GM23338 (cell line): Measurements from ENCODE around the gene FUT6. TPM values are rescaled to one million over a fixed set of nuclear protein-coding genes. Genes with fewer than 3 reads are reported as not detected.

ENCODE experiments used
- ATAC-seq: fragments of 200-7000 bp; cut with Tn5 transposase; 3 replicates; pipeline ENCODE4 v1.9.1; 2020
- DNase-seq: peaks from one replicate; pipeline ENCODE4 v3.0.0-alpha.2; 2015; ENCODE audit warnings: low spot score
- H2AFZ ChIP-seq: fragments of 200-600 bp; sonication (generic); 2 replicates; pipeline ENCODE4 v1.8.0; 2016; ENCODE audit warnings: antibody characterized with exemption, mild to moderate bottlenecking, moderate library complexity
- H3F3A ChIP-seq: fragments of 200-600 bp; sonication (generic); replicated peaks from 2 replicates; pipeline ENCODE4 v1.8.0; 2017; ENCODE audit warnings: antibody characterized with exemption, mixed run types, low read depth
- H3K27ac ChIP-seq: fragments of 200-600 bp; sonication (generic); 2 replicates; pipeline ENCODE4 v1.6.1; 2016; ENCODE audit warnings: low read depth
- H3K27me3 ChIP-seq: fragments of 200-600 bp; sonication (generic); 2 replicates; pipeline ENCODE4 v1.8.0; 2016; ENCODE audit warnings: mild to moderate bottlenecking, mixed run types, moderate library complexity; ENCODE audit not compliant: insufficient read depth
- H3K36me3 ChIP-seq: fragments of 200-600 bp; sonication (generic); 2 replicates; pipeline ENCODE4 v1.8.0; 2016; ENCODE audit warnings: mild to moderate bottlenecking; ENCODE audit not compliant: insufficient read depth
- H3K4me1 ChIP-seq: fragments of 200-600 bp; sonication (generic); 2 replicates; pipeline ENCODE4 v1.8.0; 2016; ENCODE audit warnings: mild to moderate bottlenecking, moderate library complexity; ENCODE audit not compliant: insufficient read depth
- H3K4me2 ChIP-seq: fragments of 200-600 bp; sonication (generic); 2 replicates; pipeline ENCODE4 v1.7.1; 2017; ENCODE audit warnings: mixed run types
- H3K4me3 ChIP-seq: fragments of 200-600 bp; sonication (generic); 2 replicates; pipeline ENCODE4 v1.6.1; 2016; ENCODE audit warnings: mixed run types
- H3K79me2 ChIP-seq: fragments of 200-600 bp; sonication (generic); replicated peaks from 2 replicates; pipeline ENCODE4 v1.8.0; 2017; ENCODE audit warnings: mild to moderate bottlenecking; ENCODE audit not compliant: insufficient read depth
- H3K9me2 ChIP-seq: fragments of 200-600 bp; sonication (generic); 2 replicates; pipeline ENCODE4 v1.8.0; 2017; ENCODE audit not compliant: insufficient read depth
- H4K20me1 ChIP-seq: fragments of 200-600 bp; sonication (generic); replicated peaks from 2 replicates; pipeline ENCODE4 v1.8.0; 2017; ENCODE audit warnings: mild to moderate bottlenecking; ENCODE audit not compliant: insufficient read depth
- H3K27ac Mint-ChIP-seq: 2 replicates; pipeline ENCODE4 v1.8.0; 2020; ENCODE audit warnings: inconsistent platforms, mild to moderate bottlenecking, moderate library complexity, mixed read lengths
- H3K27me3 Mint-ChIP-seq: 3 replicates; pipeline ENCODE4 v1.8.0; 2022; ENCODE audit warnings: low read depth, mild to moderate bottlenecking, moderate library complexity, mixed read lengths, inconsistent platforms; ENCODE audit not compliant: insufficient read depth, poor library complexity
- H3K36me3 Mint-ChIP-seq: 3 replicates; pipeline ENCODE4 v1.8.0; 2021; ENCODE audit warnings: low read depth, mild to moderate bottlenecking, inconsistent platforms, moderate library complexity, mixed read lengths
- H3K4me1 Mint-ChIP-seq: 3 replicates; pipeline ENCODE4 v1.8.0; 2020; ENCODE audit warnings: mild to moderate bottlenecking, inconsistent platforms, mixed read lengths
- H3K4me3 Mint-ChIP-seq: 3 replicates; pipeline ENCODE4 v1.8.0; 2021; ENCODE audit warnings: moderate library complexity, mild to moderate bottlenecking, inconsistent platforms, mixed read lengths
- H3K9me3 Mint-ChIP-seq: 3 replicates; pipeline ENCODE4 v1.8.0; 2020; ENCODE audit warnings: moderate library complexity, mild to moderate bottlenecking, inconsistent platforms, mixed read lengths
- EZH2phosphoT487 ChIP-seq: fragments of 200-600 bp; sonication (generic); IDR thresholded peaks from one replicate; pipeline ENCODE4 v1.8.1; 2018; ENCODE audit warnings: antibody characterized with exemption; ENCODE audit not compliant: unreplicated experiment
- STAT1 ChIP-seq: IDR thresholded peaks from one replicate; pipeline ENCODE4 v1.6.1; 2016; ENCODE audit warnings: antibody characterized with exemption; ENCODE audit not compliant: unreplicated experiment
- polyA plus RNA-seq: library from polyadenylated mRNA; unstranded; fragments of >200 nt; fragmentation: Nextera tagmentation; extraction: Ambion mirVana; gene quantifications from 2 replicates; pipeline ENCODE4 v1.2.1, GENCODE V29; 2016
- total RNA-seq: library from RNA; depleted of rRNA; stranded (reverse); fragments of >200 nt; shearing (Covaris generic); gene quantifications from 2 replicates; pipeline ENCODE4 v1.2.3, GENCODE V29; 2014
- TF ChIP-seq, protein P1 (sequence below): fragments of 250-450 bp; sonication (Bioruptor Pico); IDR thresholded peaks from 2 replicates; pipeline ENCODE4 v1.5.0; 2020; ENCODE audit warnings: mild to moderate bottlenecking, moderate library complexity
- TF ChIP-seq, protein P2 (sequence below): IDR thresholded peaks from 2 replicates; pipeline ENCODE4 v1.6.1; 2016; ENCODE audit warnings: antibody characterized with exemption

FUT6 gene
- total and polyA plus RNA-seq, 2 experiments from 2014 or later, result not detected

DNA sequence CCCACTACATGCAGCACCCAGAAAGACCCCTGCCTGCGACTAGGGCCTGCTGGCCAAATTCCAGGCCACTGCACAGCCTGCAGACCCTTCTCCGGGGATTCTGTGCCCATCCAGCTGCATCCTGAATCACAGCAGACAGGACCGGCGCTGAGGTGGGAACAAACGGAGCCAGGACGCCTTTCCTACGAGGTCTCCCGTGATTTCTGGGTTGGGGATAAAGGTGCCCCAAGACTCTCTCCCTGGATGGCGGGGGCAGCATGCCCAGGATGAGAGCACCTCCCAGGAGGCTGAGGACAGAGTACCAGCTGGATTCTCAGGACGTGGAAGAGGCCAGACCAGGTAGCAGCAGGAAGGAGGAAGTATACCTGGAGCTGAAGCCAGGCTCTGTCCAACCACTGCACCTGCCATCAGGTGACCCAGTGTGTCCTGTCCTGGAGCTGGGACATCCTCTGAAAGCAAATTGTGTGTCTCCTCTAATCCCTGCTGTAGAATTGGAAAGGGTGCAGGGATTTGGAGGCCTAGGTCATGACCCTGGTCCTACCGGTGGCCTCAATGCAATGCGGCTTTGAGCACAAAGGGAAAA lies 34.2 kb upstream of the FUT6 start (continued):
- TF ChIP-seq, protein P1, sequence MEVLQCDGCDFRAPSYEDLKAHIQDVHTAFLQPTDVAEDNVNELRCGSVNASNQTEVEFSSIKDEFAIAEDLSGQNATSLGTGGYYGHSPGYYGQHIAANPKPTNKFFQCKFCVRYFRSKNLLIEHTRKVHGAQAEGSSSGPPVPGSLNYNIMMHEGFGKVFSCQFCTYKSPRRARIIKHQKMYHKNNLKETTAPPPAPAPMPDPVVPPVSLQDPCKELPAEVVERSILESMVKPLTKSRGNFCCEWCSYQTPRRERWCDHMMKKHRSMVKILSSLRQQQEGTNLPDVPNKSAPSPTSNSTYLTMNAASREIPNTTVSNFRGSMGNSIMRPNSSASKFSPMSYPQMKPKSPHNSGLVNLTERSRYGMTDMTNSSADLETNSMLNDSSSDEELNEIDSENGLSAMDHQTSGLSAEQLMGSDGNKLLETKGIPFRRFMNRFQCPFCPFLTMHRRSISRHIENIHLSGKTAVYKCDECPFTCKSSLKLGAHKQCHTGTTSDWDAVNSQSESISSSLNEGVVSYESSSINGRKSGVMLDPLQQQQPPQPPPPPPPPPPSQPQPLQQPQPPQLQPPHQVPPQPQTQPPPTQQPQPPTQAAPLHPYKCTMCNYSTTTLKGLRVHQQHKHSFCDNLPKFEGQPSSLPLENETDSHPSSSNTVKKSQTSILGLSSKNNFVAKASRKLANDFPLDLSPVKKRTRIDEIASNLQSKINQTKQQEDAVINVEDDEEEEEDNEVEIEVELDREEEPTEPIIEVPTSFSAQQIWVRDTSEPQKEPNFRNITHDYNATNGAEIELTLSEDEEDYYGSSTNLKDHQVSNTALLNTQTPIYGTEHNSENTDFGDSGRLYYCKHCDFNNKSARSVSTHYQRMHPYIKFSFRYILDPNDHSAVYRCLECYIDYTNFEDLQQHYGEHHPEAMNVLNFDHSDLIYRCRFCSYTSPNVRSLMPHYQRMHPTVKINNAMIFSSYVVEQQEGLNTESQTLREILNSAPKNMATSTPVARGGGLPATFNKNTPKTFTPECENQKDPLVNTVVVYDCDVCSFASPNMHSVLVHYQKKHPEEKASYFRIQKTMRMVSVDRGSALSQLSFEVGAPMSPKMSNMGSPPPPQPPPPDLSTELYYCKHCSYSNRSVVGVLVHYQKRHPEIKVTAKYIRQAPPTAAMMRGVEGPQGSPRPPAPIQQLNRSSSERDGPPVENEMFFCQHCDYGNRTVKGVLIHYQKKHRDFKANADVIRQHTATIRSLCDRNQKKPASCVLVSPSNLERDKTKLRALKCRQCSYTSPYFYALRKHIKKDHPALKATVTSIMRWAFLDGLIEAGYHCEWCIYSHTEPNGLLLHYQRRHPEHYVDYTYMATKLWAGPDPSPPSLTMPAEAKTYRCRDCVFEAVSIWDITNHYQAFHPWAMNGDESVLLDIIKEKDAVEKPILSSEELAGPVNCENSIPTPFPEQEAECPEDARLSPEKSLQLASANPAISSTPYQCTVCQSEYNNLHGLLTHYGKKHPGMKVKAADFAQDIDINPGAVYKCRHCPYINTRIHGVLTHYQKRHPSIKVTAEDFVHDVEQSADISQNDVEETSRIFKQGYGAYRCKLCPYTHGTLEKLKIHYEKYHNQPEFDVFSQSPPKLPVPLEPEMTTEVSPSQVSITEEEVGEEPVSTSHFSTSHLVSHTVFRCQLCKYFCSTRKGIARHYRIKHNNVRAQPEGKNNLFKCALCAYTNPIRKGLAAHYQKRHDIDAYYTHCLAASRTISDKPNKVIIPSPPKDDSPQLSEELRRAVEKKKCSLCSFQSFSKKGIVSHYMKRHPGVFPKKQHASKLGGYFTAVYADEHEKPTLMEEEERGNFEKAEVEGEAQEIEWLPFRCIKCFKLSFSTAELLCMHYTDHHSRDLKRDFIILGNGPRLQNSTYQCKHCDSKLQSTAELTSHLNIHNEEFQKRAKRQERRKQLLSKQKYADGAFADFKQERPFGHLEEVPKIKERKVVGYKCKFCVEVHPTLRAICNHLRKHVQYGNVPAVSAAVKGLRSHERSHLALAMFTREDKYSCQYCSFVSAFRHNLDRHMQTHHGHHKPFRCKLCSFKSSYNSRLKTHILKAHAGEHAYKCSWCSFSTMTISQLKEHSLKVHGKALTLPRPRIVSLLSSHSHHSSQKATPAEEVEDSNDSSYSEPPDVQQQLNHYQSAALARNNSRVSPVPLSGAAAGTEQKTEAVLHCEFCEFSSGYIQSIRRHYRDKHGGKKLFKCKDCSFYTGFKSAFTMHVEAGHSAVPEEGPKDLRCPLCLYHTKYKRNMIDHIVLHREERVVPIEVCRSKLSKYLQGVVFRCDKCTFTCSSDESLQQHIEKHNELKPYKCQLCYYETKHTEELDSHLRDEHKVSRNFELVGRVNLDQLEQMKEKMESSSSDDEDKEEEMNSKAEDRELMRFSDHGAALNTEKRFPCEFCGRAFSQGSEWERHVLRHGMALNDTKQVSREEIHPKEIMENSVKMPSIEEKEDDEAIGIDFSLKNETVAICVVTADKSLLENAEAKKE (CRISPR knock-in tag), result no peak
- TF ChIP-seq EZH2phosphoT487 (no peak), STAT1 (no peak)

DNA sequence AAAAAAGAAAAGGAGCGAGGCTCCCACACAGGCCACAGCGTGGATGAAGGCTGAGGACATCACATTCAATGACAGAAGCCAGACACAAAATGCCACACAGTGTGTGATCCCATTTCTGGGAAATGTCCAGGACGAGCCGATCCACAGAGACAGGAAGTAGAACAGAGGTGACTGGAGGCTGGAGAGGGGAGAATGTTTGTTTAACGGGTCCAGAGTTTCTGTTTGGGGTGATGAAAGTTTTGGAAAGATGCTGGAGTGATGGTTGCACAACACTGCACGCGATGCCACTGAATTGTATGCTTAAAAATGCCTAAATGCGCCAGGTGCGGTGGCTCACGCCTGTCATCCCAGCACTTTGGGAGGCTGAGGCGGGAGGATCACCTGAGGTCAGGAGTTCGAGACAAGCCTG lies 31.5 kb upstream of the FUT6 start:
- Mint-ChIP-seq H3K36me3 (no peaks in the 10 kb centered on the region; the same call in 2 of the 3 replicates), H3K9me3 (no peaks in the 10 kb centered on the region), H3K4me3 (no peak overlapping the region), H3K27ac (no peak overlapping the region), H3K4me1 (no peaks in the 10 kb centered on the region), H3K27me3 (peaks cover 6% of the 10 kb centered on the region)
- H3K4me3 ChIP-seq, result no peak overlapping the region
- no peaks in the 10 kb centered on the region for H4K20me1 ChIP-seq
- no peaks in the 10 kb centered on the region for H3K4me1 ChIP-seq
- H3F3A ChIP-seq, result no peaks in the 10 kb centered on the region
- no peak overlapping the region for H3K4me2 ChIP-seq
- DNase-seq (no peak), ATAC-seq (no peak)
- H3K27me3 ChIP-seq, result no peaks in the 10 kb centered on the region
- no peaks in the 10 kb centered on the region for H3K79me2 ChIP-seq
- H3K27ac ChIP-seq, result no peak overlapping the region
- no peaks in the 10 kb centered on the region for H3K36me3 ChIP-seq
- H3K9me2 ChIP-seq, result no peaks in the 10 kb centered on the region
- H2AFZ ChIP-seq, result no peak overlapping the region
- TF ChIP-seq, protein P2, sequence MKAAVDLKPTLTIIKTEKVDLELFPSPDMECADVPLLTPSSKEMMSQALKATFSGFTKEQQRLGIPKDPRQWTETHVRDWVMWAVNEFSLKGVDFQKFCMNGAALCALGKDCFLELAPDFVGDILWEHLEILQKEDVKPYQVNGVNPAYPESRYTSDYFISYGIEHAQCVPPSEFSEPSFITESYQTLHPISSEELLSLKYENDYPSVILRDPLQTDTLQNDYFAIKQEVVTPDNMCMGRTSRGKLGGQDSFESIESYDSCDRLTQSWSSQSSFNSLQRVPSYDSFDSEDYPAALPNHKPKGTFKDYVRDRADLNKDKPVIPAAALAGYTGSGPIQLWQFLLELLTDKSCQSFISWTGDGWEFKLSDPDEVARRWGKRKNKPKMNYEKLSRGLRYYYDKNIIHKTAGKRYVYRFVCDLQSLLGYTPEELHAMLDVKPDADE, result no peak
- TF ChIP-seq, protein P1 (CRISPR knock-in tag), result no peak
